Body of pancreas (tissue), 4 donors: ENCODE results near the gene FYCO1.

ENCODE experiments used
- CTCF ChIP-seq, 7 experiments: fragments of 450-650 bp in 4 of 7; fragments of 200-600 bp in 3 of 7; sonication (generic) in 3 of 7; IDR thresholded peaks; one replicate each; pipeline ENCODE4 v1.5.1; 2016 to 2019; ENCODE audit warnings: antibody characterized with exemption in 7 of 7
- POLR2A ChIP-seq, 3 donors: fragments of 450-650 bp; IDR thresholded peaks; one replicate each; pipeline ENCODE4 v1.6.1; 2016; ENCODE audit warnings: antibody characterized with exemption in 3 of 3, mild to moderate bottlenecking in 2 of 3

- TF ChIP-seq CTCF (IDR thresholded peaks at IDR 0.05) (no peak), POLR2A (IDR thresholded peaks at IDR 0.05) (no peak)
Observed at GRCh38 chr3:45910892-45911291, 84.7 kb downstream of the FYCO1 start.
